ENCODE data around the gene GRK1.

- TF ChIP-seq CTCF (conservative IDR thresholded peaks at IDR 0.05) (no peak), ZFX (IDR thresholded peaks at IDR 0.05) (no peak)
These were observed 29.5 kb upstream of the GRK1 start for GRCh38 chr13:113637262-113638160.

Measured in C4-2B (cell line).